K562 (cell line): Measurements from ENCODE around the gene BPIFB2. TPM values are rescaled to one million over a fixed set of nuclear protein-coding genes. Genes with fewer than 3 reads are reported as not detected.

Source experiments
- ATAC-seq: fragments of 200-7000 bp; cut with Tn5 transposase; 3 replicates; pipeline ENCODE4 v1.9.1; 2020; ENCODE audit warnings: moderate library complexity
- BruUV-seq: library from RNA; stranded (reverse); fragments of 400-500 nt; replicated peaks from 2 replicates; lab custom pipeline; 2021; lab: Mats Ljungman, UMichigan
- CTCF ChIA-PET: fragments of 300-600 bp; formaldehyde crosslinking; extraction: SDS; loops from one replicate; lab custom pipeline; 2021; ENCODE audit warnings: low intra/inter-chr PET ratio; lab: Yijun Ruan, JAX
- POLR2A ChIA-PET: fragments of 300-600, 350-650 bp; sonication (Branson Sonifier 250); formaldehyde crosslinking; extraction: SDS; loops from one replicate; lab custom pipeline; 2021; ENCODE audit warnings: antibody characterized with exemption, inconsistent platforms; lab: Yijun Ruan, JAX
- DNase-seq, 4 experiments: peaks; one replicate each; pipeline versions ENCODE4 v3.0.0 to v3.0.0-alpha.2; 2011 to 2018; ENCODE audit warnings: low spot score in 3 of 4, mixed read lengths in 3 of 4; ENCODE audit errors: extremely low read depth in 1 of 4
- FAIRE-seq: peaks from 2 replicates; lab custom pipeline; 2011; peaks lifted over from hg19 to GRCh38; lab: Jason Lieb, UNC
- H2AFZ ChIP-seq: 2 replicates; pipeline ENCODE4 v1.6.0; 2011; ENCODE audit warnings: low read depth, low read length, control low read depth, inconsistent platforms
- H3K27ac ChIP-seq: fragments of 200-600 bp; 3 replicates; pipeline ENCODE4 v1.8.0; 2011; ENCODE audit warnings: low read depth, mild to moderate bottlenecking, control low read depth, inconsistent platforms, low read length, moderate library complexity, mixed read lengths; ENCODE audit errors: extremely low read depth
- H3K27me3 ChIP-seq, 2 experiments: fragments of 300-600 bp in 1 of 2; 2 replicates in 1 of 2; 3 replicates in 1 of 2; pipeline versions ENCODE4 v1.6.0 to v1.8.0; 2011; ENCODE audit warnings: inconsistent platforms in 2 of 2, low read length in 2 of 2, mild to moderate bottlenecking in 1 of 2, mixed read lengths in 1 of 2, moderate library complexity in 1 of 2; ENCODE audit not compliant: control insufficient read depth in 2 of 2, insufficient read depth in 2 of 2
- H3K36me3 ChIP-seq: fragments of 300-600 bp; 3 replicates; pipeline ENCODE4 v1.8.0; 2011; ENCODE audit warnings: mild to moderate bottlenecking, low read length, inconsistent platforms; ENCODE audit not compliant: control insufficient read depth, insufficient read depth
- H3K4me1 ChIP-seq, 2 experiments: fragments of 200-600 bp in 1 of 2; replicated peaks in 1 of 2; 2 replicates in 1 of 2; 3 replicates in 1 of 2; pipeline versions ENCODE4 v1.5.1 to v1.8.0; 2011; ENCODE audit warnings: inconsistent platforms in 2 of 2, low read length in 2 of 2, mild to moderate bottlenecking in 1 of 2, mixed read lengths in 1 of 2, moderate library complexity in 1 of 2; ENCODE audit not compliant: control insufficient read depth in 2 of 2, insufficient read depth in 2 of 2
- H3K4me2 ChIP-seq: 2 replicates; pipeline ENCODE4 v1.6.1; 2011; ENCODE audit warnings: low read length, control low read depth, inconsistent platforms, mixed read lengths; ENCODE audit not compliant: insufficient read depth
- H3K4me3 ChIP-seq: fragments of 200-600 bp; sonication (generic), shearing (Covaris generic); 2 replicates; pipeline ENCODE4 v1.5.1; 2016; ENCODE audit warnings: control low read depth, inconsistent platforms
- H3K79me2 ChIP-seq: fragments of 200-600 bp; 3 replicates; pipeline ENCODE4 v1.8.0; 2011; ENCODE audit warnings: low read length, inconsistent platforms; ENCODE audit not compliant: control insufficient read depth, insufficient read depth
- H3K9ac ChIP-seq, 2 experiments: 2 replicates each; pipeline versions ENCODE4 v1.6.0 to v1.6.1; 2011; ENCODE audit warnings: low read depth in 2 of 2, low read length in 2 of 2, control low read depth in 1 of 2, inconsistent platforms in 1 of 2, mild to moderate bottlenecking in 1 of 2, mixed read lengths in 1 of 2; ENCODE audit not compliant: insufficient read depth in 1 of 2
- H3K9me1 ChIP-seq: one replicate; pipeline ENCODE4 v1.6.0; 2011; ENCODE audit warnings: inconsistent platforms, mild to moderate bottlenecking, low read length, moderate library complexity; ENCODE audit not compliant: control insufficient read depth, insufficient read depth
- H3K9me3 ChIP-seq: replicated peaks from 2 replicates; pipeline ENCODE4 v1.5.1; 2011; ENCODE audit warnings: low read depth, low read length, inconsistent platforms; ENCODE audit not compliant: control insufficient read depth, insufficient read depth
- H4K20me1 ChIP-seq: replicated peaks from 2 replicates; pipeline ENCODE4 v1.6.1; 2011; ENCODE audit warnings: low read length, inconsistent platforms, mixed read lengths; ENCODE audit not compliant: control insufficient read depth, insufficient read depth
- CBFA2T3 ChIP-seq: fragments of 450-650 bp; IDR thresholded peaks from 2 replicates; pipeline ENCODE4 v1.6.1; 2017
- CBX2 ChIP-seq: fragments of 200-600 bp; sonication (generic); IDR thresholded peaks from one replicate; pipeline ENCODE4 v1.6.1; 2012; ENCODE audit warnings: mild to moderate bottlenecking, low read length, inconsistent platforms; ENCODE audit not compliant: insufficient read depth, poor library complexity, severe bottlenecking
- DNMT1 ChIP-seq: fragments of 450-650 bp; IDR thresholded peaks from 2 replicates; pipeline ENCODE4 v1.6.1; 2016; ENCODE audit warnings: antibody characterized with exemption, mild to moderate bottlenecking
- HCFC1 ChIP-seq: IDR thresholded peaks from 2 replicates; pipeline ENCODE4 v1.6.1; 2012; ENCODE audit warnings: low read depth, low read length, improper control_type of control experiment
- HDAC1 ChIP-seq, 2 experiments: fragments of 450-650 bp; IDR thresholded peaks; 2 replicates each; pipeline ENCODE4 v1.6.1; 2016 to 2017; ENCODE audit warnings: inconsistent platforms in 1 of 2, mild to moderate bottlenecking in 1 of 2, moderate library complexity in 1 of 2
- MCM3 ChIP-seq: fragments of 450-650 bp; IDR thresholded peaks from 2 replicates; pipeline ENCODE4 v1.6.1; 2016
- NFIX ChIP-seq: fragments of 250-450 bp; sonication (Bioruptor Pico); IDR thresholded peaks from 2 replicates; pipeline ENCODE4 v1.4.0; 2020; ENCODE audit warnings: low read depth, mild to moderate bottlenecking, moderate library complexity
- PYGO2 ChIP-seq: fragments of 450-650 bp; IDR thresholded peaks from 2 replicates; pipeline ENCODE4 v1.6.1; 2016; ENCODE audit warnings: mild to moderate bottlenecking, missing genetic modification characterization, moderate library complexity, missing compliant biosample characterization
- SREBF2 ChIP-seq: sonication (generic); formaldehyde crosslinking; IDR thresholded peaks from 2 replicates; pipeline ENCODE4 v1.4.0; 2020; ENCODE audit warnings: mild to moderate bottlenecking, missing genetic modification reagents
- ZNF121 ChIP-seq: sonication (generic); formaldehyde crosslinking; conservative IDR thresholded peaks from 2 replicates; pipeline ENCODE4 v1.8.0; 2022; ENCODE audit warnings: missing genetic modification reagents
- ZNF717 ChIP-seq: fragments of 250-450 bp; sonication (Bioruptor Pico); IDR thresholded peaks from 2 replicates; pipeline ENCODE4 v1.5.0; 2021
- WGBS: fragments of 100-300 bp; shearing (Covaris generic); methylation state at CpG from one replicate; pipeline ENCODE4 v1.1.6; 2016; ENCODE audit warnings: low coverage, mixed read lengths; ENCODE audit not compliant: insufficient coverage; ENCODE audit errors: missing lambda C conversion rate; 5-methylcytosine and 5-hydroxymethylcytosine counted together
- in situ Hi-C: fragments of 300-500 bp; cut with MboI; formaldehyde crosslinking; loops from 4 replicates; pipeline ENCODE4 v1.15.0; 2018; ENCODE audit warnings: inconsistent platforms, mixed read lengths
- intact Hi-C: fragments of 100-400 bp; cut with micrococcal nuclease; formaldehyde crosslinking; loops from 2 replicates; pipeline ENCODE4 v1.14.2; 2022
- polyA plus RNA-seq, 8 experiments: library from polyadenylated mRNA; depleted of rRNA in 4 of 8; stranded (reverse) in 5 of 8; unstranded in 3 of 8; fragments of >200 nt; fragmentation: Nextera tagmentation in 2 of 8; fragmentation: Illumina TruSeq in 1 of 8; extraction: Ambion mirVana in 2 of 8; extraction: Trizol in 1 of 8; gene quantifications; 2 replicates each; pipeline versions ENCODE4 v1.2.1 to v1.2.3, GENCODE V29; 2011 to 2014; ENCODE audit warnings: inconsistent platforms in 1 of 8, missing spikeins in 1 of 8
- total RNA-seq, 7 experiments: library from RNA; depleted of rRNA in 6 of 7; stranded (reverse); fragments of >200 nt in 6 of 7; fragmentation: Illumina TruSeq in 2 of 7; extraction: Trizol in 2 of 7; gene quantifications; 2 replicates each; pipeline versions ENCODE4 v1.2.1 to v1.2.3, GENCODE V29; 2011 to 2021; ENCODE audit warnings: low replicate concordance in 1 of 7
- TF ChIP-seq, protein P1 (sequence below), 2 experiments: fragments of 450-650 bp; conservative IDR thresholded peaks; 2 replicates each; pipeline ENCODE4 v1.6.1; 2017; ENCODE audit warnings: mild to moderate bottlenecking in 2 of 2, moderate library complexity in 2 of 2
- TF ChIP-seq, protein P2 (sequence below): fragments of 250-450 bp; sonication (Bioruptor Pico); IDR thresholded peaks from 2 replicates; pipeline ENCODE4 v1.4.0; 2020; ENCODE audit warnings: mild to moderate bottlenecking, moderate library complexity

The BPIFB2 gene
- total and polyA plus RNA-seq, 9 of the 15 experiments (the other 6 are each of a cell fraction or from before 2014, with no cell fraction given) = not detected

DNA sequence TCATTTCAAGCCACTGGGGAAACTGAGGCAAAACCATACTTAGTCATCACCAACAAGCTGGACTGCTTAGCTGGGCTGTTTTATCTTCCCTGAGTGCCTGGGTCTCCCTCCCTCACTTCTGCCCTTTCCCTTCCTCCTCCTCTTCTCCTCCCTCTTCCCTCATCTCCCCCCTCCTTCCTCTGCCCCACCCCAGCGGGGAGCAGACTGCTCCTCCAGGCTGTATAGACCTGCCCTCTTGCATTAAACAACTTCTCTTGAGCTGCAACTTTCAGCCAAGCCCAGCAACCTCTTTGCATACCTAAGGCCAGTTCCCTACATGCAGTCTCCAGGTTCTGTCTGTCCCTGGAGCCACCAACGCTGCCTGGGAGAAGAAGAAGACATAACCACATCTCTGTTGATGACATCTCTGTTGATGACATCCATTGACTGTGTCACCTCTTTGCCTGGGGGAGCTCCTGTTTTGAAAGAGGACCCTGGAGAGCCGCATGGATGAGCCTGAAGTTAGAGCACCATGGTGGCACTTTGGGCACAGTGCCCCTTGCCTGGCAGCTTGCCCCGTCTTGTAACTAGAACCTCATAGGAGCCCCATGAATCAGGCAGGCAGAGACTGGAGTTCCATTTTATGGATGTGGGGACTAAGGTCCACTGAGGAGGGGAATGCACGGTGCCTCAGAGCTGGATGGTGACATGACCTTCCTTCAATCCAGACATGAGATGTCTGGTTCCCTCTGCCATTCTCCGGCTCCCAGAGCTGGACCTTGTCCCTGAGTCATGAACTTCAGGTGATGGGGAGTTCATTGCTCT, 16.1 kb downstream of the BPIFB2 start (continued):
- no peak for TF ChIP-seq ZNF717 (CRISPR knock-in tag)

DNA sequence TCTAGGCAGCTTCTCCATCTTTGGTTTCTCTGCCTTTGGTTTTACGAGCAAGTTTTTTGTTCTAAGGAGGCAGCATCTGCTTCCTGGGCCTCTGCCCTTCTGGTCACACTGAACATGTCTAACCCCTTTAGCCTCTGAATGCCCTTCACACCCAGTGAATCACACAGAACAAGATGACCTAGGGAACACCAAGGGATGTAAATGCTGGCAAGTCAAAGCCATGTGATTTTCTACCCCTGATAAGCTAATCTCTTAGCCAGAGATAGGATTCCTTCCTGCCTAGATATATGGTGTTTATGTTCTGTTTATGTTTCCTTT, 16.7 kb downstream of the BPIFB2 start:
- Histone ChIP-seq H3K9me1 (peaks cover 2% of the 10 kb centered on the region), H3K27ac (no peak overlapping the region), H3K36me3 (no peaks in the 10 kb centered on the region), H3K4me1 (0 out of 5 replicates have a peak, but pooled peaks cover 0 to 3% of the 10 kb centered on the region in 2 experiments), H3K9me3 (no peaks in the 10 kb centered on the region), H3K27me3 (peaks cover 2 to 18% of the 10 kb centered on the region in 2 experiments; a peak in 3 of 5 replicates), H3K79me2 (no peaks in the 10 kb centered on the region), H2AFZ (no peak overlapping the region), H4K20me1 (no peaks in the 10 kb centered on the region; the same call in 1 of the 2 replicates), H3K9ac (no peak overlapping the region), H3K4me3 (no peak overlapping the region), H3K4me2 (no peak overlapping the region)
- CTCF ChIA-PET = no interaction called here
- intact Hi-C loops (no loop called here), in situ Hi-C loops (no loop called here)
- TF ChIP-seq, protein P1, sequence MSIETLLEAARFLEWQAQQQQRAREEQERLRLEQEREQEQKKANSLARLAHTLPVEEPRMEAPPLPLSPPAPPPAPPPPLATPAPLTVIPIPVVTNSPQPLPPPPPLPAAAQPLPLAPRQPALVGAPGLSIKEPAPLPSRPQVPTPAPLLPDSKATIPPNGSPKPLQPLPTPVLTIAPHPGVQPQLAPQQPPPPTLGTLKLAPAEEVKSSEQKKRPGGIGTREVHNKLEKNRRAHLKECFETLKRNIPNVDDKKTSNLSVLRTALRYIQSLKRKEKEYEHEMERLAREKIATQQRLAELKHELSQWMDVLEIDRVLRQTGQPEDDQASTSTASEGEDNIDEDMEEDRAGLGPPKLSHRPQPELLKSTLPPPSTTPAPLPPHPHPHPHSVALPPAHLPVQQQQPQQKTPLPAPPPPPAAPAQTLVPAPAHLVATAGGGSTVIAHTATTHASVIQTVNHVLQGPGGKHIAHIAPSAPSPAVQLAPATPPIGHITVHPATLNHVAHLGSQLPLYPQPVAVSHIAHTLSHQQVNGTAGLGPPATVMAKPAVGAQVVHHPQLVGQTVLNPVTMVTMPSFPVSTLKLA (conservative IDR thresholded peaks at IDR 0.05) = no peak
- TF ChIP-seq SREBF2 (CRISPR knock-in tag) (no peak), MCM3 (no peak), DNMT1 (no peak), PYGO2 (tag) (no peak), CBFA2T3 (no peak), HCFC1 (no peak), ZNF121 (CRISPR knock-in tag) (no peak), NFIX (no peak), CBX2 (no peak), HDAC1 (IDR thresholded peaks at IDR 0.05) (no peak)
- TF ChIP-seq, protein P2, sequence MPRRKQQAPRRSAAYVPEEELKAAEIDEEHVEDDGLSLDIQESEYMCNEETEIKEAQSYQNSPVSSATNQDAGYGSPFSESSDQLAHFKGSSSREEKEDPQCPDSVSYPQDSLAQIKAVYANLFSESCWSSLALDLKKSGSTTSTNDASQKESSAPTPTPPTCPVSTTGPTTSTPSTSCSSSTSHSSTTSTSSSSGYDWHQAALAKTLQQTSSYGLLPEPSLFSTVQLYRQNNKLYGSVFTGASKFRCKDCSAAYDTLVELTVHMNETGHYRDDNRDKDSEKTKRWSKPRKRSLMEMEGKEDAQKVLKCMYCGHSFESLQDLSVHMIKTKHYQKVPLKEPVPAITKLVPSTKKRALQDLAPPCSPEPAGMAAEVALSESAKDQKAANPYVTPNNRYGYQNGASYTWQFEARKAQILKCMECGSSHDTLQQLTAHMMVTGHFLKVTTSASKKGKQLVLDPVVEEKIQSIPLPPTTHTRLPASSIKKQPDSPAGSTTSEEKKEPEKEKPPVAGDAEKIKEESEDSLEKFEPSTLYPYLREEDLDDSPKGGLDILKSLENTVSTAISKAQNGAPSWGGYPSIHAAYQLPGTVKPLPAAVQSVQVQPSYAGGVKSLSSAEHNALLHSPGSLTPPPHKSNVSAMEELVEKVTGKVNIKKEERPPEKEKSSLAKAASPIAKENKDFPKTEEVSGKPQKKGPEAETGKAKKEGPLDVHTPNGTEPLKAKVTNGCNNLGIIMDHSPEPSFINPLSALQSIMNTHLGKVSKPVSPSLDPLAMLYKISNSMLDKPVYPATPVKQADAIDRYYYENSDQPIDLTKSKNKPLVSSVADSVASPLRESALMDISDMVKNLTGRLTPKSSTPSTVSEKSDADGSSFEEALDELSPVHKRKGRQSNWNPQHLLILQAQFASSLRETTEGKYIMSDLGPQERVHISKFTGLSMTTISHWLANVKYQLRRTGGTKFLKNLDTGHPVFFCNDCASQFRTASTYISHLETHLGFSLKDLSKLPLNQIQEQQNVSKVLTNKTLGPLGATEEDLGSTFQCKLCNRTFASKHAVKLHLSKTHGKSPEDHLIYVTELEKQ (CRISPR knock-in tag) = no peak
- POLR2A ChIA-PET = interaction anchor here (0.5 kb wide), 1 partner anchor 204 kb away, joined by 3 read pairs; no protein-coding TSS in a partner anchor
- DNase-seq = no peak
- ATAC-seq = no peak
- 0% methylated on average over 1 of the region's 1 CpG for WGBS
- BruUV-seq = no TSS peak
- no peak for FAIRE-seq
